Measurements from ENCODE around the gene CACNA2D4.

The CACNA2D4 gene

GRCh38 chr12:1886396-1887008, 31.9 kb downstream of the CACNA2D4 start:
- no peak for DNase-seq

GRCh38 chr12:1885599-1886245, 32.7 kb downstream of the CACNA2D4 start:
- DNase-seq, result no peak

GRCh38 chr12:1885082-1885596, 33.3 kb downstream of the CACNA2D4 start:
- no peak for DNase-seq

- no peak for DNase-seq
Observed at GRCh38 chr12:1884651-1885050, 33.8 kb downstream of the CACNA2D4 start.

- DNase-seq, result no peak
Observed at GRCh38 chr12:1883513-1883912, 34.9 kb downstream of the CACNA2D4 start.

GRCh38 chr12:1882850-1883470, 35.5 kb downstream of the CACNA2D4 start:
- peak in 3 of 4 experiments; percentile 14 to 35 (median 22) for DNase-seq

- DNase-seq, result no peak
Observed at GRCh38 chr12:1882405-1882804, 36.0 kb downstream of the CACNA2D4 start.

GRCh38 chr12:1881936-1882335, 36.5 kb downstream of the CACNA2D4 start:
- no peak for DNase-seq

- no peak for DNase-seq
Observed at GRCh38 chr12:1881301-1881700, 37.2 kb downstream of the CACNA2D4 start.

- no peak for DNase-seq
Observed at GRCh38 chr12:1880876-1881275, 37.6 kb downstream of the CACNA2D4 start.

- DNase-seq, result no peak
Observed at GRCh38 chr12:1880153-1880845, 38.2 kb downstream of the CACNA2D4 start.

GRCh38 chr12:1879633-1880032, 38.8 kb downstream of the CACNA2D4 start:
- no peak for DNase-seq

GRCh38 chr12:1878695-1879094, 39.8 kb downstream of the CACNA2D4 start:
- no peak for DNase-seq

- no peak for DNase-seq
Observed at GRCh38 chr12:1878214-1878613, 40.2 kb downstream of the CACNA2D4 start.

GRCh38 chr12:1877169-1877878, 41.1 kb downstream of the CACNA2D4 start:
- DNase-seq, result no peak

GRCh38 chr12:1876086-1876485, 42.4 kb downstream of the CACNA2D4 start:
- DNase-seq, result no peak

- no peak for DNase-seq
Observed at GRCh38 chr12:1875608-1876007, 42.8 kb downstream of the CACNA2D4 start.

GRCh38 chr12:1873531-1874510, 44.6 kb downstream of the CACNA2D4 start:
- DNase-seq, result peak in 1 of 4 experiments; percentile 19

GRCh38 chr12:1872448-1872847, 46.0 kb downstream of the CACNA2D4 start:
- no peak for DNase-seq

GRCh38 chr12:1872001-1872400, 46.5 kb downstream of the CACNA2D4 start:
- no peak for DNase-seq
